Right lobe of liver (tissue), 4 donors: Measurements from ENCODE around the gene GBGT1.

Experiments used
- CTCF ChIP-seq, 4 donors: fragments of 200-600 bp in 3 of 4; fragments of 450-650 bp in 1 of 4; IDR thresholded peaks; one replicate each; pipeline versions ENCODE4 v1.5.1 to v1.8.0; 2016 to 2022; ENCODE audit warnings: antibody characterized with exemption in 4 of 4, mild to moderate bottlenecking in 2 of 4
- POLR2A ChIP-seq: fragments of 450-650 bp; IDR thresholded peaks from one replicate; pipeline ENCODE4 v1.6.1; 2017; ENCODE audit warnings: antibody characterized with exemption, mild to moderate bottlenecking
- donor health status: DM: no; HTN: no; CAD: no.
- donor health status: DM: no; HTN: no; CAD: no.
- donor health status: DM: no; HTN: yes; CAD: no.

GRCh38 chr9:133128152-133128551 is 35.6 kb downstream of the GBGT1 start:
- TF ChIP-seq POLR2A (no peak), CTCF (IDR thresholded peaks at IDR 0.05) (no peak)
